ENCODE measurements around the gene DLG2.

DNA sequence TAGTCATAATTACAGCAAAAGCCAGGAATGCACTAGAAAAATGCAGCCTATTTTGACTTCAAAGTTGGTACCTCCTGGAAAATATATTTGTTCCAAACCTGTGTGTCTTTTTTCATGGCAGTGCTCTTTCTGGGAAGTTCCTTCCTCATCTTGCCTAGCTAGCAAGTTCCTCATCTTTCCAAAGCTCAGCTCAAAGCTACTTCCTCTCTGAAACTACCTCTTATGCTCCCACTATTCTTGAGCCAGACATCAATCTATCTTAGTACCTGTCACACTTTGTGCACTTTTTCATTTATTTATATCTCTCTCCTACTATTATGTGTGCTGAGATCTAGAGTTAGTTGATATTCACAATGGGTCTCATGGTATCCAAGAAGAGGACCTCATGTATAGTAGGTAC lies 2149.4 kb downstream of the DLG2 start:
- TF ChIP-seq, protein P1, sequence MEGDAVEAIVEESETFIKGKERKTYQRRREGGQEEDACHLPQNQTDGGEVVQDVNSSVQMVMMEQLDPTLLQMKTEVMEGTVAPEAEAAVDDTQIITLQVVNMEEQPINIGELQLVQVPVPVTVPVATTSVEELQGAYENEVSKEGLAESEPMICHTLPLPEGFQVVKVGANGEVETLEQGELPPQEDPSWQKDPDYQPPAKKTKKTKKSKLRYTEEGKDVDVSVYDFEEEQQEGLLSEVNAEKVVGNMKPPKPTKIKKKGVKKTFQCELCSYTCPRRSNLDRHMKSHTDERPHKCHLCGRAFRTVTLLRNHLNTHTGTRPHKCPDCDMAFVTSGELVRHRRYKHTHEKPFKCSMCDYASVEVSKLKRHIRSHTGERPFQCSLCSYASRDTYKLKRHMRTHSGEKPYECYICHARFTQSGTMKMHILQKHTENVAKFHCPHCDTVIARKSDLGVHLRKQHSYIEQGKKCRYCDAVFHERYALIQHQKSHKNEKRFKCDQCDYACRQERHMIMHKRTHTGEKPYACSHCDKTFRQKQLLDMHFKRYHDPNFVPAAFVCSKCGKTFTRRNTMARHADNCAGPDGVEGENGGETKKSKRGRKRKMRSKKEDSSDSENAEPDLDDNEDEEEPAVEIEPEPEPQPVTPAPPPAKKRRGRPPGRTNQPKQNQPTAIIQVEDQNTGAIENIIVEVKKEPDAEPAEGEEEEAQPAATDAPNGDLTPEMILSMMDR (IDR thresholded peaks at IDR 0.05), result no peak
- no peak for TF ChIP-seq POLR2A (IDR thresholded peaks at IDR 0.05)
- TF ChIP-seq EP300 (IDR thresholded peaks at IDR 0.05), result no peak
